Immature natural killer cell (primary cell): ENCODE measurements around the gene POLRMT. TPM values are rescaled to one million over a fixed set of nuclear protein-coding genes. Genes with fewer than 3 reads are reported as not detected.

ENCODE experiments used
- DNase-seq, 3 donors: peaks; one replicate each; pipeline ENCODE4 v3.0.0; 2022; ENCODE audit warnings: mixed read lengths in 1 of 3
- H3K27ac Mint-ChIP-seq, 6 donors: one replicate each; pipeline ENCODE4 v1.8.0; 2020; ENCODE audit warnings: mixed read lengths in 6 of 6, mild to moderate bottlenecking in 5 of 6, inconsistent platforms in 4 of 6, moderate library complexity in 3 of 6
- H3K27me3 Mint-ChIP-seq, 3 donors: one replicate each; pipeline ENCODE4 v1.8.0; 2020 to 2021; ENCODE audit warnings: low read depth in 3 of 3, mild to moderate bottlenecking in 3 of 3, mixed read lengths in 3 of 3, moderate library complexity in 3 of 3, inconsistent platforms in 1 of 3
- H3K36me3 Mint-ChIP-seq, 3 donors: one replicate each; pipeline ENCODE4 v1.8.0; 2020; ENCODE audit warnings: mixed read lengths in 3 of 3, inconsistent platforms in 2 of 3, mild to moderate bottlenecking in 2 of 3
- H3K4me1 Mint-ChIP-seq, 2 donors: one replicate each; pipeline ENCODE4 v1.8.0; 2020; ENCODE audit warnings: inconsistent platforms in 2 of 2, mild to moderate bottlenecking in 2 of 2, mixed read lengths in 2 of 2, moderate library complexity in 1 of 2
- H3K4me3 Mint-ChIP-seq, 5 donors: one replicate each; pipeline ENCODE4 v1.8.0; 2020; ENCODE audit warnings: mild to moderate bottlenecking in 5 of 5, mixed read lengths in 5 of 5, inconsistent platforms in 3 of 5, moderate library complexity in 3 of 5
- H3K9me3 Mint-ChIP-seq, 6 donors: one replicate each; pipeline ENCODE4 v1.8.0; 2020; ENCODE audit warnings: mild to moderate bottlenecking in 6 of 6, mixed read lengths in 6 of 6, inconsistent platforms in 4 of 6, moderate library complexity in 3 of 6
- polyA plus RNA-seq, 3 donors: library from polyadenylated mRNA; unstranded; fragments of 300-500 nt; fragmentation: Illumina TruSeq; gene quantifications; one replicate each; pipeline ENCODE4 v1.2.3, GENCODE V29; 2021

POLRMT gene
- polyA plus RNA-seq, 3 donors from 2014 or later: 26.6 to 38.1 (median 37.5) TPM

DNA sequence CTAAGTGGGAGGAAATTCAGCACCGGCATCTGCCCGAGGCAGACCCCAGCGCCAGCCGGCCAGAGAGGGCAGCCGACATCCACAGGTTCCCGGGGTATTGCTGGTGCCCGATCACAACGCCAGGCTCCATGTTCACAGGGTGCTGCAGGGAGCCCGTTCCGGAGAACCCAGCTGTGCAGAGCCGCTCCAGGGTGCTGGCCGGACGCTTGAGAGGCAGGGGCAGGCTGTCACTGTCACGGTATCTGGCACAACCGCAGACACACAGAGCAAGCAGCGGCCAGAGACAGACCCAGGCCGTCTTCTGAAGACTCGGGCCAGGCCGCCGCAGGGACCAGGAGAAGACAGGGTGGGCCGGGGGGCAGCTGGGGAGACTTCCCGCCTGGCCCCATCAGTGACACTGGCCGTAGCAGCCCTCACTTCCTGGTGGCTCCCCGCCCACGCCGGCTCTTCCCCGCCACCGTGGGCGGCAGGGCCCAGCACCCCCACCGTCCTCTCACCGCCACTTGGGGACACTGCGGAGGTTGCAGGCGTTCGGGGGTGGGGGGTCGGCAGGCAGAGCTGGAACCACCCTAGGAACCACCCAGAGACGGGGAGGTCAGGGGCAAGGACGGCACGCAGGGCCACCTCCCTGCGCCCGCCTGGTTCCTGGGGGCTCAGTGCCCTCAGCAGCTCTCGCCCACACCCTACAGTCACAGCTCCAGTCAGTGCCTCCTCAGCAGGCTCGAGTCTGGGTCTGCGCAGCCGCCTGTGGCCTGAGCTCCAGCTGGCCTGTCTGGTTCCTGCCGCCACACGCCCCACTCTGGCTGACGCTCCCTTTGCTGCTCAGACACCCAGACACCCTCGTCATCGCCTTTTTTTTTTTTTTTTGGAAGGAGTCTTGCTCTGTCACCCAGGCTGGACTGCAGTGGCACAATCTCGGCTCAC is 25.8 kb upstream of the POLRMT start:
- Mint-ChIP-seq H3K27ac (peak overlapping the region; percentile 98 to 100 (median 99)), H3K9me3 (peaks cover 0 to under 1% (median 0%) of the 10 kb centered on the region in 6 donors), H3K36me3 (no peaks in the 10 kb centered on the region), H3K4me1 (peaks cover 51 to 68% of the 10 kb centered on the region in 2 donors), H3K4me3 (peak overlapping the region; percentile 94 to 99 (median 96)), H3K27me3 (peaks cover 31 to 53% (median 39%) of the 10 kb centered on the region in 3 donors)
- peak; percentile 85 to 91 (median 86) for DNase-seq

DNA sequence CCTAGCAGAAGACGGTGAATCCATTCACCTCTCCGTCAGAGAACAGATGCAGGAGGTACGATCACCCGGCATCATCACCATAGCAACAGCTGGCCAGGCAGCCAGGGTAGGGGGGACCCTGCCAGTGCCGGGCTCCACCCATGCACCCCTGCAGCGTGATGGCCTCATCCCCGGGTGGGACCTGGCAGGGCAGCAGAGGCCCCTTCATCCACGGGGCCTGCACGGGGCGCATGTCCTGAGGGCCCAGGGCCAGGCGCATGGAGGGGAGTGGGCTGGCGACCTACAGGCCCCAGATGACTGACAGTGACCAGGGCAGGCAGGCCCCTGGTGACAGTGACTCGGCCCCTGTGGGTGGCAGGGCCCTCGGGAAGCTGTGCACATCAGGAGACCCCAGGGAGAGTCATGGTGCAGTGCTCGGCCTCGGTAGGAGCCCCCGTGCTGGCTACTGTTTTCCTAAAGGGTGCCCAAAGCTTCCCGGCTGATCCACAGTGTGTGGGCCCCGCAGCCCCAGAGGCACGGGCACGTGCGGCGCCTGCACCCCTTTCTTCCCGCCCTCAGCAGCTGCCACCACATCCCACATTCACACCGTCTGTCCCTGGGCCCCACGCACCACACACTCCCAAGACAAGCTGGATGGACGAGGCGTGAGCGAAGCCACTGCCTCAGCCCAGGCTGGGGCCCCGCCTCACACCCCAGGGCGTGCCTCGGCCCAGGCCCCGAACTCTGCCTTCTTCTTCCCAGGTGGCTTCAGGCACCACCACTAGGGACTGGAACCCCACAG is 24.9 kb upstream of the POLRMT start:
- Mint-ChIP-seq H3K4me3 (peak overlapping the region; percentile 40 to 96 (median 70)), H3K27me3 (peaks cover 27 to 44% (median 33%) of the 10 kb centered on the region in 3 donors), H3K4me1 (peaks cover 49 to 72% of the 10 kb centered on the region in 2 donors), H3K36me3 (no peaks in the 10 kb centered on the region), H3K27ac (peak overlapping the region; percentile 88 to 99 (median 95)), H3K9me3 (no peaks in the 10 kb centered on the region)
- no peak for DNase-seq

- DNase-seq: no peak
- Mint-ChIP-seq H3K27me3 (peaks cover 27 to 41% (median 33%) of the 10 kb centered on the region in 3 donors), H3K4me1 (peaks cover 49 to 74% of the 10 kb centered on the region in 2 donors), H3K9me3 (no peaks in the 10 kb centered on the region), H3K4me3 (peak overlapping the region in 1 of 5 donors; percentile 25), H3K36me3 (no peaks in the 10 kb centered on the region), H3K27ac (peak overlapping the region; percentile 40 to 99 (median 80))
These were observed 24.3 kb upstream of the POLRMT start for GRCh38 chr19:657611-658010.

DNA sequence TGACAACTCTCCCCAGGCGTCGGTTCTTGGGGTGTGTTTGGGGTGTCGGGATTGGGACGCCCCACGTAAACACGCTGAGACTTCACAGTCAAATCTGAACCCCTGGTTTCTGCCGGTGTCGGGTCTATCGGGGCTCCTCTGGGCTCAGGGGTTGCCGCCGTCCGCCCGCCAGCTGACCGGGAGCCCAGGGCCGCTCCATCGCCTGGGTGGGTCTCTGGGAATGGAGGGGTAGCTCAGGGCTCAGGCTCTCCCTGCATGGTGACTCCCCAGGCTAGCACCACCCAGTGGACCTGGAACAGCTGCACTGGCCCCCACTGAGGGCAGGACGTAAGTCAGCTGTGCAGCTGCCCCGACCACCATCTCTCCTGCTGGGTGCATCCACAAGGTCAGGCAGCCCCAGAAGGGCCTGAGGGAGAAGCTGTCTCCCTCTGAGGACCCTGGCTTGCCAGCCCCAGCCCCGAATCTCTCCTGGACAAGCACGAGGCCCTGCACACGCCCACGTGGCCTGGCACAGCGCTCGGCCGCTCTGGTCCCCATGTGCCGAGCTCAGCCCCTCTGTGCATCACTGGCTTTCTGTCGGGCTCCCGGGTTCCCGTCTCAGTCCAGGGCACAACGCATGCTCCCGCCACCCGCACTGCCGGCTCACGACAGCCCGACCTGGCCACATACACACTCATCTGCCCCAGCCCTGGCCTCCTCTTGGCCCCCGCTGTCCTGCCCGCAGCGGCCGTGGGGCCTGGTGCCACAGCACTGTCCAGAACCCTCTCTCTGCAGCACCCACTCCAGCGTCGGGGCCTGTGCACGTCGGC is 23.6 kb upstream of the POLRMT start:
- Mint-ChIP-seq H3K4me1 (peaks cover 49 to 73% of the 10 kb centered on the region in 2 donors), H3K36me3 (no peaks in the 10 kb centered on the region), H3K27ac (peak overlapping the region in 5 of 6 donors; percentile 82 to 99 (median 93)), H3K9me3 (no peaks in the 10 kb centered on the region), H3K27me3 (peaks cover 25 to 38% (median 30%) of the 10 kb centered on the region in 3 donors), H3K4me3 (peak overlapping the region in 3 of 5 donors; percentile 7 to 75 (median 61))
- DNase-seq: no peak

DNA sequence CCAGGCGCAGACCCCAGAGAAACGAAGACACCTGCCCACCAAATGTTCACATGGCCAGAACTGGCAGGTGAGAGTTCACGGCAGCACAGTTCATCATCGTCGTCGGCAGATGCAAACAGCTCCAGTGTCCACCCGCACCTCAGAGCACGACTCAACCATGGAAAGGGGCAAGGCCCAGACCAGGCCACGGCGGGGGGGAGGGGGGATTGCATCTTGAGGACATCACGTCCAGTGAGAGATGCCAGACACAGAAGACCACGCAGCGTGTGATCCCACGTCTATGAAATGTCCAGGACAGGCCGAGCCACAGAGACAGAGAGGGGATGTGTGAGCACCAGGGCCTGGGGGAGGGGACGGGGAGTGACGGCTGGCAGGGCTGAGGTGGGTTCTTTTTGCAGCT is 22.4 kb upstream of the POLRMT start:
- Mint-ChIP-seq H3K27ac (peak overlapping the region; percentile 79 to 93 (median 86)), H3K27me3 (peaks cover 12 to 28% (median 20%) of the 10 kb centered on the region in 3 donors), H3K36me3 (peaks cover 0 to 2% (median 0%) of the 10 kb centered on the region in 3 donors), H3K9me3 (no peaks in the 10 kb centered on the region), H3K4me1 (peaks cover 41 to 68% of the 10 kb centered on the region in 2 donors), H3K4me3 (peak overlapping the region; percentile 17 to 61 (median 43))
- DNase-seq: no peak

DNA sequence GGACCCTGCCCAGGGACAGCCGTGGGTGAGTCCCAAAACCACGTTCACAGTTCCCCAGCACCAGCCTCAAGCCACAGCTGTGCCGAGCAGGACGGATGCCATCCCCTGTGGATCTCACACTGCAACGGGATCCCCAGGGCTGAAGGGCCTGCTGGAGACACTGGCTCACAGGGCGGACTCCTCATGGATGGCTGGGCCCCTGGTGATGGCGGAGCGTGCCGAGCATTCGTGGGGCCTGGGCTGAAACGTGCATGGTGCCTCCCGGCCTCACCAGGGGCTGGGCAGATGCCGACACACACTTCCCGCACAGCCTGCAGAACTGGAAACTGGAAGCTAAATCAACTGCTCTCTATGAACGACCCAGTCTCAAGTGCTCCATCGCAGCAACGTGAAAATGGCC is 20.1 kb upstream of the POLRMT start:
- no peaks in the 10 kb centered on the region for H3K9me3 Mint-ChIP-seq
- peak overlapping the region in 2 of 6 donors; percentile 46 to 57 for H3K27ac Mint-ChIP-seq
- H3K27me3 Mint-ChIP-seq: peaks cover 5 to 15% (median 9%) of the 10 kb centered on the region in 3 donors
- H3K36me3 Mint-ChIP-seq: peaks cover 0 to 3% (median 0%) of the 10 kb centered on the region in 3 donors
- no peak for DNase-seq
- peaks cover 27 to 48% of the 10 kb centered on the region in 2 donors for H3K4me1 Mint-ChIP-seq
- peak overlapping the region in 1 of 5 donors; percentile 26 for H3K4me3 Mint-ChIP-seq

GRCh38 chr19:652467-653389 is 19.4 kb upstream of the POLRMT start:
- peaks cover 5 to 15% (median 9%) of the 10 kb centered on the region in 3 donors for H3K27me3 Mint-ChIP-seq
- H3K27ac Mint-ChIP-seq: no peak overlapping the region
- H3K36me3 Mint-ChIP-seq: peaks cover 0 to 3% (median 0%) of the 10 kb centered on the region in 3 donors
- DNase-seq: no peak
- H3K4me1 Mint-ChIP-seq: peaks cover 27 to 43% of the 10 kb centered on the region in 2 donors
- no peak overlapping the region for H3K4me3 Mint-ChIP-seq
- no peaks in the 10 kb centered on the region for H3K9me3 Mint-ChIP-seq

DNA sequence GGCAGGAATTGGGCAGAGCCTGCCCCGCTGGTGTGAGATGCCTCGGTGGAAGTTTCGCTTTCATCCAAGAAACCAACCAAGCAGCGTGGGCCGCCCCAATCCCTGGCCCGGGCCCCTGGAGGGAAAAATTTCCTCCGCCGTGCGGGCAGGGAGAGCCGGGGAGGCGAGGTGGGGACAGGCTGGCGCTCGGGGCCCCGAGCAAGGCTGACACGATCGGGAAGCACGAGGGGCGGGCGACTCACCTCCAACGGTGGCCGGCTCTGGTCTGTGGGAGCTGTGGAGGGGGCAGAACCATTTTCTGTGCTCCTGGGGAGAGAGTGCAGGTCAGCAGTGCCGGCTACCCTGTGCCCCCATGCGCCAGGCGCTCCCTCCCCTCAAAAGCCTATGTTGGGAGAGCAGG is 18.7 kb upstream of the POLRMT start:
- H3K9me3 Mint-ChIP-seq: no peaks in the 10 kb centered on the region
- H3K4me3 Mint-ChIP-seq: no peak overlapping the region
- peaks cover 27 to 36% of the 10 kb centered on the region in 2 donors for H3K4me1 Mint-ChIP-seq
- DNase-seq: no peak
- H3K27ac Mint-ChIP-seq: no peak overlapping the region
- H3K27me3 Mint-ChIP-seq: peaks cover 2 to 9% (median 6%) of the 10 kb centered on the region in 3 donors
- H3K36me3 Mint-ChIP-seq: peaks cover 0 to 3% (median 0%) of the 10 kb centered on the region in 3 donors

DNA sequence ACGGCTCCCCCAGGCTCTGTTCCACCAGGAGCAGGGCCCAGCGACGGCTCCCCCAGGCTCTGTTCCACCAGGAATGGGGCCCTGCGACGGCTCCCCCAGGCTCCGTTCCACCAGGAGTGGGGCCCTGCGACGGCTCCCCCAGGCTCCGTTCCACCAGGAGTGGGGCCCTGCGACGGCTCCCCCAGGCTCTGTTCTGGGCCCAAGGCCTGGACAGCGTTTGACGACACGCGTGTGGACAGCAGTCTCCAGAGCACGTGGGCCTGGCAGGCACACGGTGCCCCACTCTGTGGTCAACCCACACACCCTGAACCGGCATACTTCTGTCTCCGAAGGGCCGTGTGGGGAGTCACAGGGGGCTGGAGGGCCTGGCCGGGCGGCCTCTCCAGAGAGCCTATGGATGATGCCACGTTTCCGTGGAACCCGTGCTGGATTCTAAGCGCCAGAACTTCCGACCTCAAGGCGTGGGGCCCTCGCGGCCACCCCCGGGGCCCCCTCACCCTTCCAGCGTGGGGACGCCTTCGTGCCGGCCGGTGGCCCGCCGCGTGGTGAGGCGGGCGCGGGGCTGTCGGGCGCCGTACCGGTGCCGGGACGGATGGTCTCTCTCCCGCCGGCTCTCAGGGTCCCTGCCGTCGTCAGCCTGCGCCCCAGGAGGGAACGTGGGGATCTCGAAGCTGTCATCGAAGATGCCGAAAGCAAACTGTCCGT is 17.9 kb upstream of the POLRMT start:
- H3K4me3 Mint-ChIP-seq: no peak overlapping the region
- H3K4me1 Mint-ChIP-seq: peaks cover 24 to 30% of the 10 kb centered on the region in 2 donors
- H3K9me3 Mint-ChIP-seq: no peaks in the 10 kb centered on the region
- no peak overlapping the region for H3K27ac Mint-ChIP-seq
- H3K36me3 Mint-ChIP-seq: peaks cover 0 to 3% (median 0%) of the 10 kb centered on the region in 3 donors
- H3K27me3 Mint-ChIP-seq: peaks cover 3 to 6% (median 4%) of the 10 kb centered on the region in 3 donors
- DNase-seq: no peak

GRCh38 chr19:650121-650520 is 16.8 kb upstream of the POLRMT start:
- Mint-ChIP-seq H3K27me3 (peaks cover 4 to 8% (median 5%) of the 10 kb centered on the region in 3 donors), H3K4me1 (peaks cover 12 to 19% of the 10 kb centered on the region in 2 donors), H3K9me3 (no peaks in the 10 kb centered on the region), H3K27ac (no peak overlapping the region), H3K4me3 (no peak overlapping the region), H3K36me3 (peaks cover 0 to 3% (median 0%) of the 10 kb centered on the region in 3 donors)
- no peak for DNase-seq

GRCh38 chr19:648904-649801 is 15.8 kb upstream of the POLRMT start:
- no peak overlapping the region for H3K4me3 Mint-ChIP-seq
- peaks cover 8 to 12% of the 10 kb centered on the region in 2 donors for H3K4me1 Mint-ChIP-seq
- peaks cover 2 to 6% (median 4%) of the 10 kb centered on the region in 3 donors for H3K27me3 Mint-ChIP-seq
- H3K36me3 Mint-ChIP-seq: peaks cover 0 to 3% (median 0%) of the 10 kb centered on the region in 3 donors
- no peaks in the 10 kb centered on the region for H3K9me3 Mint-ChIP-seq
- H3K27ac Mint-ChIP-seq: no peak overlapping the region
- DNase-seq: no peak
